IMR-90 (cell line): Measurements from ENCODE around the gene NTPCR. TPM values are rescaled to one million over a fixed set of nuclear protein-coding genes. Genes with fewer than 3 reads are reported as not detected.

ENCODE experiments used
- ATAC-seq: fragments of 200-7000 bp; cut with Tn5 transposase; 2 replicates; pipeline ENCODE4 v1.9.1; 2020; ENCODE audit warnings: low read depth, mild to moderate bottlenecking, moderate library complexity
- BruUV-seq: library from RNA; stranded (reverse); fragments of 400-500 nt; replicated peaks from 2 replicates; lab custom pipeline; 2021; lab: Mats Ljungman, UMichigan
- CTCF ChIA-PET: fragments of 300-600 bp; formaldehyde crosslinking; extraction: SDS; loops from one replicate; lab custom pipeline; 2021; ENCODE audit warnings: antibody characterized with exemption; lab: Yijun Ruan, JAX
- POLR2A ChIA-PET: fragments of 300-600 bp; sonication (Branson Sonifier 250); formaldehyde crosslinking; loops from one replicate; lab custom pipeline; 2022; ENCODE audit warnings: antibody characterized with exemption; ENCODE audit not compliant: unreplicated experiment; lab: Charles Lee
- DNase-seq: peaks from one replicate; pipeline ENCODE4 v3.0.0; 2013
- H2AFZ ChIP-seq: replicated peaks from 2 replicates; pipeline ENCODE3; 2013; ENCODE audit warnings: low read length, mild to moderate bottlenecking; ENCODE audit not compliant: poor library complexity
- H2AK5ac ChIP-seq: 2 replicates; pipeline ENCODE4 v1.6.1; 2013; ENCODE audit warnings: low read depth, low read length, inconsistent platforms
- H2AK9ac ChIP-seq: replicated peaks from 2 replicates; pipeline ENCODE3; 2013; ENCODE audit warnings: mild to moderate bottlenecking, low read depth, low read length, moderate library complexity; ENCODE audit not compliant: poor library complexity
- H2BK120ac ChIP-seq: 2 replicates; pipeline ENCODE4 v1.6.1; 2013; ENCODE audit warnings: low read depth, low read length, inconsistent platforms
- H2BK15ac ChIP-seq: 3 replicates; pipeline ENCODE4 v1.6.1; 2013; ENCODE audit warnings: low read depth, low read length, inconsistent platforms
- H2BK20ac ChIP-seq: 2 replicates; pipeline ENCODE4 v1.6.1; 2013; ENCODE audit warnings: low read depth, mild to moderate bottlenecking, inconsistent platforms, low read length, moderate library complexity
- H2BK5ac ChIP-seq: 2 replicates; pipeline ENCODE4 v1.6.1; 2013; ENCODE audit warnings: mild to moderate bottlenecking, low read depth, low read length, inconsistent platforms; ENCODE audit not compliant: poor library complexity, severe bottlenecking
- H3K14ac ChIP-seq: replicated peaks from 2 replicates; pipeline ENCODE4 v1.6.1; 2013; ENCODE audit warnings: low read depth, low read length, inconsistent platforms
- H3K18ac ChIP-seq: 2 replicates; pipeline ENCODE4 v1.6.1; 2013; ENCODE audit warnings: low read depth, low read length, control low read depth
- H3K23ac ChIP-seq: 2 replicates; pipeline ENCODE4 v1.6.1; 2013; ENCODE audit warnings: low read depth, low read length, inconsistent platforms
- H3K27ac ChIP-seq: 2 replicates; pipeline ENCODE4 v1.5.1; 2013; ENCODE audit warnings: mild to moderate bottlenecking, control low read depth, low read length; ENCODE audit not compliant: insufficient read depth
- H3K27me3 ChIP-seq: 2 replicates; pipeline ENCODE4 v1.6.1; 2013; ENCODE audit warnings: low read length; ENCODE audit not compliant: control insufficient read depth, insufficient read depth
- H3K36me3 ChIP-seq: 2 replicates; pipeline ENCODE4 v1.6.1; 2013; ENCODE audit warnings: low read length, mixed read lengths; ENCODE audit not compliant: control insufficient read depth, insufficient read depth
- H3K4ac ChIP-seq: 2 replicates; pipeline ENCODE4 v1.6.1; 2013; ENCODE audit warnings: low read depth, low read length, inconsistent platforms
- H3K4me1 ChIP-seq: 2 replicates; pipeline ENCODE4 v1.6.1; 2013; ENCODE audit warnings: low read length, mixed read lengths; ENCODE audit not compliant: control insufficient read depth, insufficient read depth
- H3K4me2 ChIP-seq: 2 replicates; pipeline ENCODE4 v1.6.1; 2013; ENCODE audit warnings: low read depth, mild to moderate bottlenecking, control low read depth, low read length, moderate library complexity
- H3K4me3 ChIP-seq: 2 replicates; pipeline ENCODE4 v1.5.1; 2013; ENCODE audit warnings: low read depth, mild to moderate bottlenecking, control low read depth, low read length, moderate library complexity; ENCODE audit not compliant: insufficient read depth
- H3K56ac ChIP-seq: 2 replicates; pipeline ENCODE4 v1.6.1; 2013; ENCODE audit warnings: low read length, inconsistent platforms; ENCODE audit not compliant: insufficient read depth; ENCODE audit errors: extremely low read depth
- H3K79me1 ChIP-seq, 2 experiments: 2 replicates each; pipeline ENCODE4 v1.6.1; 2013; ENCODE audit warnings: low read length in 2 of 2, inconsistent platforms in 1 of 2, low read depth in 1 of 2
- H3K9ac ChIP-seq: 2 replicates; pipeline ENCODE4 v1.6.1; 2013; ENCODE audit warnings: low read depth, low read length, control low read depth
- H3K9me1 ChIP-seq: 2 replicates; pipeline ENCODE4 v1.6.1; 2013; ENCODE audit warnings: low read length, inconsistent platforms; ENCODE audit not compliant: insufficient read depth
- H3K9me3 ChIP-seq: 2 replicates; pipeline ENCODE4 v1.6.1; 2013; ENCODE audit warnings: low read length; ENCODE audit not compliant: control insufficient read depth, insufficient read depth
- H4K20me1 ChIP-seq: 2 replicates; pipeline ENCODE4 v1.6.1; 2013; ENCODE audit warnings: low read length, inconsistent platforms; ENCODE audit not compliant: insufficient read depth
- H4K5ac ChIP-seq: 2 replicates; pipeline ENCODE4 v1.6.1; 2013; ENCODE audit warnings: mild to moderate bottlenecking, low read depth, low read length, control low read depth
- H4K8ac ChIP-seq, 2 experiments: 2 replicates each; pipeline ENCODE4 v1.6.1; 2013; ENCODE audit warnings: low read depth in 2 of 2, low read length in 2 of 2, control low read depth in 1 of 2, inconsistent platforms in 1 of 2
- H4K91ac ChIP-seq: 2 replicates; pipeline ENCODE4 v1.6.1; 2013; ENCODE audit warnings: low read depth, low read length, inconsistent platforms; ENCODE audit not compliant: insufficient read depth
- BHLHE40 ChIP-seq: fragments of 150-350 bp; IDR thresholded peaks from 2 replicates; pipeline ENCODE4 v1.6.1; 2016; ENCODE audit warnings: mild to moderate bottlenecking, low read depth, low read length
- CEBPB ChIP-seq: IDR thresholded peaks from 2 replicates; pipeline ENCODE4 v1.6.1; 2012; ENCODE audit warnings: low read depth, low read length, improper control_type of control experiment
- CHD1 ChIP-seq: IDR thresholded peaks from 2 replicates; pipeline ENCODE4 v1.6.1; 2012; ENCODE audit warnings: low read depth, low read length, improper control_type of control experiment
- FOS ChIP-seq: fragments of 150-350 bp; IDR thresholded peaks from 2 replicates; pipeline ENCODE4 v1.6.1; 2016; ENCODE audit warnings: low read depth, low read length
- MAFK ChIP-seq: IDR thresholded peaks from 2 replicates; pipeline ENCODE4 v1.6.1; 2012; ENCODE audit warnings: low read depth, low read length, improper control_type of control experiment
- MAZ ChIP-seq: IDR thresholded peaks from 2 replicates; pipeline ENCODE4 v1.6.1; 2012; ENCODE audit warnings: low read depth, mild to moderate bottlenecking, low read length, improper control_type of control experiment, moderate library complexity, borderline replicate concordance
- MXI1 ChIP-seq: IDR thresholded peaks from 2 replicates; pipeline ENCODE4 v1.6.1; 2012; ENCODE audit warnings: low read depth, mild to moderate bottlenecking, low read length, moderate library complexity, borderline replicate concordance
- NFE2L2 ChIP-seq: fragments of 150-350 bp; IDR thresholded peaks from 2 replicates; pipeline ENCODE4 v1.6.1; 2016; ENCODE audit warnings: low read depth, mild to moderate bottlenecking, low read length
- POLR2A ChIP-seq: IDR thresholded peaks from 2 replicates; pipeline ENCODE4 v1.6.1; 2012; ENCODE audit warnings: mild to moderate bottlenecking, low read depth, low read length
- RCOR1 ChIP-seq: IDR thresholded peaks from 2 replicates; pipeline ENCODE4 v1.6.1; 2012; ENCODE audit warnings: mild to moderate bottlenecking, low read length, improper control_type of control experiment; ENCODE audit not compliant: insufficient replicate concordance
- RFX5 ChIP-seq: IDR thresholded peaks from 2 replicates; pipeline ENCODE4 v1.8.0; 2012; ENCODE audit warnings: low read depth, mild to moderate bottlenecking, low read length, moderate library complexity
- SMC3 ChIP-seq: fragments of 150-350 bp; IDR thresholded peaks from 2 replicates; pipeline ENCODE4 v1.6.1; 2016; ENCODE audit warnings: low read depth, mild to moderate bottlenecking, antibody characterized with exemption, low read length, moderate library complexity
- WGBS, 2 experiments: methylation state at CpG; one replicate each; pipeline versions ENCODE4 v1.1.5 to v1.1.7; 2013; ENCODE audit warnings: missing lambda C conversion rate in 2 of 2; ENCODE audit not compliant: insufficient read length in 1 of 2; ENCODE audit errors: extremely low coverage in 2 of 2; 5-methylcytosine and 5-hydroxymethylcytosine counted together
- dilution Hi-C: fragments of 300-500 bp; cut with HindIII; formaldehyde crosslinking; loops from one replicate; pipeline ENCODE4 v1.14.3; 2018; ENCODE audit warnings: low sequenced_read_pairs; ENCODE audit not compliant: unreplicated experiment
- in situ Hi-C: fragments of 300-500 bp; cut with MboI; formaldehyde crosslinking; loops from 3 replicates; pipeline ENCODE4 v1.14.3; 2019; ENCODE audit warnings: low sequenced_read_pairs, inconsistent platforms, mixed read lengths
- intact Hi-C: fragments of 100-400 bp; cut with micrococcal nuclease; formaldehyde crosslinking; loops from 2 replicates; pipeline ENCODE4 v1.10.0; 2022
- polyA plus RNA-seq, 3 experiments: library from polyadenylated mRNA; depleted of rRNA; stranded (reverse); fragments of >200 nt; gene quantifications; 2 replicates each; pipeline ENCODE4 v1.2.3, GENCODE V29; 2012; ENCODE audit warnings: low replicate concordance in 1 of 3
- total RNA-seq: library from RNA; depleted of rRNA; stranded (reverse); fragments of >200 nt; gene quantifications from 2 replicates; pipeline ENCODE4 v1.2.3, GENCODE V29; 2012
- TF ChIP-seq, protein P1 (sequence below): conservative IDR thresholded peaks from 2 replicates; pipeline ENCODE4 v1.5.1; 2012; ENCODE audit warnings: mild to moderate bottlenecking, low read depth, low read length, improper control_type of control experiment
- TF ChIP-seq, protein P2 (sequence below): fragments of 150-350 bp; IDR thresholded peaks from 2 replicates; pipeline ENCODE4 v1.6.1; 2017; ENCODE audit warnings: mild to moderate bottlenecking, antibody characterized with exemption, low read length, low read depth
- TF ChIP-seq, protein P3 (sequence below): fragments of 150-350 bp; IDR thresholded peaks from 2 replicates; pipeline ENCODE4 v1.6.1; 2016; ENCODE audit warnings: low read depth, mild to moderate bottlenecking, low read length, moderate library complexity, borderline replicate concordance

Gene NTPCR
- total and polyA plus RNA-seq, 2 of the 4 experiments (the other 2 are of a cell fraction): 13.3 to 16.5 TPM

DNA sequence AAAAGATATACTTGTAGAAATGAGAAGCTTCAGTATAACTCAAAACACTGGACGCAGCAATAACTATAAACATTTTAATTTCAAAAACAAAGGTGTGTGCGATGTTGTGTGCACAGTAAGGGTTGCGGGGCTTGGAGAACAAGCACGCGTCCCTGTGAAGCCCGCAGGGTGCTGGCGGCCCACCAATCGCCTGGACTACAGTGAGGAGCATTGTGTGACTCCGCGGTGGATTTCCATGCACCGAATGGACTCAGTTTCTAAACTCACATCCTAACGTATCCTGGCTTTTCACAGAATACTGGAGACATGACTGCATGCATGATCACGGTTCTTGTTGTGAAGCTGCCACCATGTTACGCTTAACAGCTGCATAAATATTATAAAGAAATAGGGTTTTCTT, 33.0 kb downstream of the NTPCR start:
- Histone ChIP-seq H2BK15ac (no peak overlapping the region), H3K9ac (no peak overlapping the region), H3K4me1 (peaks cover 9% of the 10 kb centered on the region; the same call in 1 of the 2 replicates), H3K4me3 (no peak overlapping the region), H2BK120ac (no peak overlapping the region), H3K36me3 (peaks cover 20% of the 10 kb centered on the region; the same call in 1 of the 2 replicates), H3K9me1 (peaks cover 11% of the 10 kb centered on the region), H3K27ac (no peak overlapping the region), H4K20me1 (no peaks in the 10 kb centered on the region), H2AFZ (no peak overlapping the region), H3K27me3 (no peaks in the 10 kb centered on the region), H2BK20ac (no peak overlapping the region), H3K23ac (no peak overlapping the region), H3K56ac (no peak overlapping the region), H2AK9ac (no peak overlapping the region), H3K79me1 (no peaks in the 10 kb centered on the region), H3K4me2 (no peak overlapping the region), H4K91ac (no peak overlapping the region), H3K4ac (no peak overlapping the region), H2BK5ac (no peak overlapping the region), H4K8ac (no peak overlapping the region), H3K9me3 (no peaks in the 10 kb centered on the region), H2AK5ac (no peak overlapping the region), H3K14ac (no peak overlapping the region), H3K18ac (no peak overlapping the region; the same call in 1 of the 2 replicates), H4K5ac (no peak overlapping the region)
- dilution Hi-C loops (no loop called here), intact Hi-C loops (no loop called here), in situ Hi-C loops (no loop called here)
- ATAC-seq: no peak
- ChIA-PET POLR2A (no interaction called here), CTCF (no interaction called here)
- no peak for TF ChIP-seq CEBPB
- no peak for TF ChIP-seq POLR2A
- no peak for TF ChIP-seq MAZ
- no peak for TF ChIP-seq BHLHE40
- TF ChIP-seq, protein P1, sequence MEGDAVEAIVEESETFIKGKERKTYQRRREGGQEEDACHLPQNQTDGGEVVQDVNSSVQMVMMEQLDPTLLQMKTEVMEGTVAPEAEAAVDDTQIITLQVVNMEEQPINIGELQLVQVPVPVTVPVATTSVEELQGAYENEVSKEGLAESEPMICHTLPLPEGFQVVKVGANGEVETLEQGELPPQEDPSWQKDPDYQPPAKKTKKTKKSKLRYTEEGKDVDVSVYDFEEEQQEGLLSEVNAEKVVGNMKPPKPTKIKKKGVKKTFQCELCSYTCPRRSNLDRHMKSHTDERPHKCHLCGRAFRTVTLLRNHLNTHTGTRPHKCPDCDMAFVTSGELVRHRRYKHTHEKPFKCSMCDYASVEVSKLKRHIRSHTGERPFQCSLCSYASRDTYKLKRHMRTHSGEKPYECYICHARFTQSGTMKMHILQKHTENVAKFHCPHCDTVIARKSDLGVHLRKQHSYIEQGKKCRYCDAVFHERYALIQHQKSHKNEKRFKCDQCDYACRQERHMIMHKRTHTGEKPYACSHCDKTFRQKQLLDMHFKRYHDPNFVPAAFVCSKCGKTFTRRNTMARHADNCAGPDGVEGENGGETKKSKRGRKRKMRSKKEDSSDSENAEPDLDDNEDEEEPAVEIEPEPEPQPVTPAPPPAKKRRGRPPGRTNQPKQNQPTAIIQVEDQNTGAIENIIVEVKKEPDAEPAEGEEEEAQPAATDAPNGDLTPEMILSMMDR: no peak
- no peak for TF ChIP-seq MXI1
- TF ChIP-seq RCOR1: no peak
- TF ChIP-seq RFX5: no peak
- TF ChIP-seq CHD1: no peak
- TF ChIP-seq SMC3: no peak
- TF ChIP-seq NFE2L2: no peak
- TF ChIP-seq MAFK: no peak
- TF ChIP-seq, protein P2, sequence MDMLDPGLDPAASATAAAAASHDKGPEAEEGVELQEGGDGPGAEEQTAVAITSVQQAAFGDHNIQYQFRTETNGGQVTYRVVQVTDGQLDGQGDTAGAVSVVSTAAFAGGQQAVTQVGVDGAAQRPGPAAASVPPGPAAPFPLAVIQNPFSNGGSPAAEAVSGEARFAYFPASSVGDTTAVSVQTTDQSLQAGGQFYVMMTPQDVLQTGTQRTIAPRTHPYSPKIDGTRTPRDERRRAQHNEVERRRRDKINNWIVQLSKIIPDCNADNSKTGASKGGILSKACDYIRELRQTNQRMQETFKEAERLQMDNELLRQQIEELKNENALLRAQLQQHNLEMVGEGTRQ: no peak
- TF ChIP-seq, protein P3, sequence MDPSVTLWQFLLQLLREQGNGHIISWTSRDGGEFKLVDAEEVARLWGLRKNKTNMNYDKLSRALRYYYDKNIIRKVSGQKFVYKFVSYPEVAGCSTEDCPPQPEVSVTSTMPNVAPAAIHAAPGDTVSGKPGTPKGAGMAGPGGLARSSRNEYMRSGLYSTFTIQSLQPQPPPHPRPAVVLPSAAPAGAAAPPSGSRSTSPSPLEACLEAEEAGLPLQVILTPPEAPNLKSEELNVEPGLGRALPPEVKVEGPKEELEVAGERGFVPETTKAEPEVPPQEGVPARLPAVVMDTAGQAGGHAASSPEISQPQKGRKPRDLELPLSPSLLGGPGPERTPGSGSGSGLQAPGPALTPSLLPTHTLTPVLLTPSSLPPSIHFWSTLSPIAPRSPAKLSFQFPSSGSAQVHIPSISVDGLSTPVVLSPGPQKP: no peak
- TF ChIP-seq FOS: no peak
- no TSS peak for BruUV-seq
- DNase-seq: no peak
- WGBS, 2 experiments: no CpG with 5 or more reads among the region's 14 CpGs
